ACC112 (cell line): ENCODE measurements around the gene RRAS.
"Not testable (repeated sequence)": the region's sequence is repeated elsewhere in the genome, so short reads cannot be mapped to it uniquely, and the experiment has no call there.

Experiments used
- H2AFZ ChIP-seq: fragments of 200-600 bp; sonication (generic); one replicate; pipeline ENCODE4 v1.6.0; 2017; ENCODE audit warnings: antibody characterized with exemption, low read length; ENCODE audit not compliant: unreplicated experiment
- H3K27ac ChIP-seq: fragments of 200-600 bp; sonication (generic); 2 replicates; pipeline ENCODE4 v1.5.1; 2014; ENCODE audit warnings: low read depth, mild to moderate bottlenecking, antibody characterized with exemption, low read length, moderate library complexity
- H3K27me3 ChIP-seq: fragments of 200-600 bp; sonication (generic); 2 replicates; pipeline ENCODE4 v1.6.1; 2014; ENCODE audit warnings: mild to moderate bottlenecking, antibody characterized with exemption, low read length, moderate library complexity, mixed read lengths; ENCODE audit not compliant: insufficient read depth
- H3K36me3 ChIP-seq: fragments of 200-600 bp; sonication (generic); 2 replicates; pipeline ENCODE4 v1.6.1; 2016; ENCODE audit warnings: mild to moderate bottlenecking, antibody characterized with exemption, low read length, moderate library complexity, mixed read lengths; ENCODE audit not compliant: insufficient read depth
- H3K4me1 ChIP-seq: fragments of 200-600 bp; sonication (generic); one replicate; pipeline ENCODE4 v1.6.1; 2016; ENCODE audit warnings: low read length, mixed read lengths; ENCODE audit not compliant: insufficient read depth, unreplicated experiment, control insufficient read depth
- H3K4me3 ChIP-seq: fragments of 200-600 bp; sonication (generic); 2 replicates; pipeline ENCODE4 v1.5.1; 2014; ENCODE audit warnings: mild to moderate bottlenecking, low read depth, low read length
- H3K79me2 ChIP-seq: fragments of 200-600 bp; sonication (generic); one replicate; pipeline ENCODE4 v1.6.0; 2016; ENCODE audit warnings: low read length; ENCODE audit not compliant: control insufficient read depth, unreplicated experiment, insufficient read depth

The RRAS gene

DNA sequence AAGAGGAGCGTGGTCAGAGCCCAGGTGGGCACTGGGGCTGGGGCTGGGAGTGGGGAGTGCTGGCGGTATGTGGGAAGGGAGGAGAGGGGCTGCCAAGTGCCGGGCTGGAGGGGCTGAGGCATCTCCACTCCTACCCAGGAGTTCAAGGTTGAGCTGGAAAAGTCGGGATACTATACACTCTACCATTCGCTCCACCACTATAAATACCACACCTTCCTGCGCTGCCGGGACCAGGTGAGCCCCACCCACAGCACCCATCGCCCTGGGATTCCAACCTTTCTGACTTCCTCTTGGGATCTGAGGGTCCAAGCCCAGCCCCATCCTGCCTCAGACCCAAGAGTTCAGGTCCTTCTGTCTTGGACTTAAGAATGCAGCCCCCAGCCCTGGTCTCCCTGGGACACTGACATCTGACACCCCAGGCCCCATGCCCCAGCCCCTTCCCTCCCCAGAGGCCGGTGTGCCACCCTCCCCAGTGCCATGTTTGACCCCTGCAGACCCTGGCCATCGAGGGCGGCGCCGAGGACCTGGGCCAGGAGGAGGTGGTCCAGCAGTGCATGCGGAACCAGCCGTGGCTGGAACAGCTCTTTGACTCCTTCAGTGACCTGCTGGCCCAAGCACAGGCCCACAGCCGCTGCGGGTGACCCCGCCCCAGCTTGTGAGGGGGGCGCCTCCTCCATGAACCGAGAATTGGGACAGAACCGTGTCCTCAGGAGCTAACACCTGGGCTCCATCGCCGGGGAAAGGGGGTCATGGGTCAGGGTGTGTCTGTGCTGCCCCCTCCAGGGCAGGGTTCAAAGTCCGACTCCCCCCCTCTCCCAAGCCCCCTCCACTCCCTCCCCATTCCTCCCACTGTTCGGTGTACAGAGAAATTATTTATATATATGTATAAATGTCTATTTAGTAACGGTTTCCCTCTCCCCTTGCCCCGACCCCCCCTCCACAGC is 14.7 kb downstream of the RRAS start:
- no peak overlapping the region for H2AFZ ChIP-seq
- no peaks in the 10 kb centered on the region for H3K4me1 ChIP-seq
- H3K79me2 ChIP-seq, result no peaks in the 10 kb centered on the region
- H3K4me3 ChIP-seq, result no peak overlapping the region
- H3K36me3 ChIP-seq, result no peaks in the 10 kb centered on the region
- no peak overlapping the region for H3K27ac ChIP-seq
- no peaks in the 10 kb centered on the region for H3K27me3 ChIP-seq

DNA sequence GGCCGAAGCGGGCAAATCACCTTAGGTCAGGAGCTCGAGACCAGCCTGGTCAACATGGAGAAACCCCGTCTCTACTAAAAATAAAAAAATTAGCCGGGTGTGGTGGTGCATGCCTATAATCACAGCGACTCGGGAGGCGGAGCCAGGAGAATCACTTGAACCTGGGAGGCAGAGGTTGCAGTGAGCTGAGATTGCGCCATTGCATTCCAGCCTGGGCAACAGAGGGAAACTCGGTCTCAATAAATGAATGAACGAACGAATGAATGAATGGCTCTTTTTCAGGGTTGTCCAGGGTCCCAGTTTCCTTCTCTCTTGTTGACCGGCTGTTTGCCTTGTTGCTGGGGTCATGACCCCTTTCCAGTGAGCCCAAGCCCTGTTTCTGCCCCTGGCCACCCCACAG is 22.1 kb downstream of the RRAS start:
- not testable (repeated sequence) for H3K79me2 ChIP-seq, H2AFZ ChIP-seq, H3K36me3 ChIP-seq, H3K27me3 ChIP-seq, H3K4me3 ChIP-seq, H3K27ac ChIP-seq
- H3K4me1 ChIP-seq, result peaks cover 21% of the 10 kb centered on the region

DNA sequence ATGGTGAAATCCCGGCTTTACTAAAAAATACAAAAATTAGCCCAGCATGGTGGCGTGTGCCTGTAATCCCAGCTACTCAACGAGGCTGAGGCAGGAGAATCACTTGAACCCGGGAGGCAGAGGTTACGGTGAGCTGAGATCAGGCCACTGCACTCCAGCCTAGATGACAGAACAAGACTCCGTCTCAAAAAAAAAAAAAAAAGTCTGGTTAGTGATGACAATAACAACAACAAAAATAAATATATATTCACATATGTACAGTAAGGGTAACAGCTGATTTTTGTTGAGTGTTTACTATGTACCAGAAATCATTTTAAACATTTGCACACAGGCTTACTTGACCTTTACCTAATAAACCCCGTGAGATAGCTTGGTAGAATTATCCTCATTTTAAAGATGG is 23.0 kb downstream of the RRAS start:
- Histone ChIP-seq H3K27me3 (no peaks in the 10 kb centered on the region), H2AFZ (no peak overlapping the region), H3K4me3 (no peak overlapping the region), H3K4me1 (peaks cover 28% of the 10 kb centered on the region), H3K36me3 (no peaks in the 10 kb centered on the region; the same call in 1 of the 2 replicates), H3K27ac (no peak overlapping the region), H3K79me2 (peaks cover 5% of the 10 kb centered on the region)

DNA sequence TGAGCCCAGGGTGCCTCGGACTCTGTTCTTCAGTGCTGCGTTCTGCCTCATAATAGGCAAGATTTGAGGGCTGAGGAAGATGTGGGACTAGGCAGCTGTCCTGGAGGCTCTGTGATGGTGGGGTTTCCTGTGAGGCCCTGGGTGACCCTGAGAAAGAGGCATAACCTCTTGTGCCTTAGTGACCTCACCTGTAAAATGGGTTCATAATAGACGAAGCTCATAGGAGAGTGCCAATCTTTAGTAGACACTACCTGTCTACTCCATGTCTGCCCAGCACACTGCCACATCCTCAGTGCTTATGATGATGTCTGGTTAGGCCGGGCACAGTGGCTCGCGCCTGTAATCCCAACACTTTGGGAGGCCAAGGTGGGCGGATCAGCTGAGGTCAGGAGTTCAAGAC is 23.4 kb downstream of the RRAS start:
- Histone ChIP-seq H3K79me2 (peaks cover 5% of the 10 kb centered on the region), H3K4me3 (no peak overlapping the region), H2AFZ (no peak overlapping the region), H3K27me3 (no peaks in the 10 kb centered on the region), H3K4me1 (peaks cover 28% of the 10 kb centered on the region), H3K36me3 (no peaks in the 10 kb centered on the region; the same call in 1 of the 2 replicates), H3K27ac (no peak overlapping the region)

DNA sequence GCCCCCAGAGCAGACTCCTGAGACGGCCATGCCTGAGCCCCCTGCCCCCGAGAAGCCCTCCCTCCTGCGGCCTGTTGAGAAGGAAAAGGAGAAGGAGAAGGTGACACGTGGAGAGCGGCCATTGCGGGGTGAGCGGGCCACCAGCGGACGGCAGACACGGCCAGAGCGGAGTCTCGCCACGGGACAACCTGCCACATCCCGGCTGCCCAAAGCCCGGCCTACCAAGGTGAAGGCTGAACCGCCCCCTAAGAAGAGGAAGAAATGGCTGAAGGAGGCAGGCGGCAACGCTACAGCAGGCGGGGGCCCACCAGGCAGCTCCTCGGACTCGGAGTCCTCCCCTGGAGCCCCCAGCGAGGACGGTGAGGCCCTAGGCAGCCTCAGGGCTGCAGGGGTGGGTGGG is 24.1 kb downstream of the RRAS start:
- Histone ChIP-seq H3K4me1 (peaks cover 28% of the 10 kb centered on the region), H2AFZ (no peak overlapping the region), H3K79me2 (peaks cover 5% of the 10 kb centered on the region), H3K27ac (no peak overlapping the region), H3K27me3 (no peaks in the 10 kb centered on the region), H3K36me3 (no peaks in the 10 kb centered on the region; the same call in 1 of the 2 replicates), H3K4me3 (no peak overlapping the region)

DNA sequence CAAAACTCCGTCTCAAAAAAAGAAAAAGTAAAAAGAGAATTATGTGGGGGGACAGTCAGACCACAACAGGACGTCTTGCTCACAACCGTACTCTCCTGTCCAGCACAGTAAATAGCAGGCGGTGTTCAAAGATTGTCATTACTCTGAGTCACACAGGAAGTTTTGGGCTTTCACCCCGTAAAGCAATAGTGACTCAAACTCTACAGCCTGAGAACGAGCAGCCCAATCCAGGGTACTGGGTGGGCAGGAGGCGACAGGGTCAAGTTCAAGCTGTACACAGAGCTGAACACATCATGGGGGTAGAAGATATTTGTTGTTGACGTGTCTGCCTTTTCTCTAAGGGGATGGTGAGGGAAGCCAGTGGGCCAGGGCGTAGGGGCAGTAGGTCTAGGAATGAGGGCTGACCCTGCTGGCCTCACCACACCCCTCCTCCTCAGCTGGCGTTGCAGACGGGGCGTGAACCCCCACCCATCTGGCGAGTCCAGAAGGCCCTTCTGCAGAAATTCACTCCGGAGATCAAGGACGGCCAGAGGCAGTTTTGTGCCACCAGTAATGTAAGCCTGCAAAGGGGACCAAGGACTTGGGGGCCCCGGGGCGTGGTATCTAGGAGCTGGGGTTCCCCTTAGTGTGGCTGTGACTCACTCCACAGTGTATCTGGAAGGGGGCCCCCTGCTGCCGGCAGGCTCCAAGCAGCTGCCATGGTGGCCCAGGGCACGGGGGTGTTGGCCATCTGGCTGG is 25.7 kb downstream of the RRAS start:
- Histone ChIP-seq H3K27ac (peak overlapping the region; percentile 91), H3K36me3 (no peaks in the 10 kb centered on the region; the same call in 1 of the 2 replicates), H3K79me2 (peaks cover 5% of the 10 kb centered on the region), H3K4me1 (peaks cover 28% of the 10 kb centered on the region), H3K4me3 (peak overlapping the region; percentile 47), H2AFZ (no peak overlapping the region), H3K27me3 (no peaks in the 10 kb centered on the region)

DNA sequence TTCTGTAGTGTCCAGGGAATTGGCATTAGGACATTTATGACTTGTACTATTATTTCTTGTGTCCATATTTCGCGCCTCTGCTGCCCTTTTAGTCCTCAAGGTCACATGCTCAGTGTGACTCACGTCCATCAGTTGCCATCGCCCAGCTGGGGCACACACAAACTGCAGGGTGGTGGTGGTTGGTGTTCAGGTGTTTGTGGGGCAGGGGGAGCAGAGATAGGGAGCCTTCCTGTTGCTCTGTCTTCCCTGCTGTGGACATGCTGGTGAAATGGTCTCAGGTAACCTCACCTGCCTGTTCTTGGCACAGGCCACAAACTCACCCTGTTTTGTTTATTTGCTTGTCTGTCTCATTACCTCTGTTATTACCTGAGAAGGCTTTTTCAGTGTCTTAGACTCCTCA is 26.6 kb downstream of the RRAS start:
- Histone ChIP-seq H3K27me3 (no peaks in the 10 kb centered on the region), H2AFZ (no peak overlapping the region), H3K4me1 (peaks cover 28% of the 10 kb centered on the region), H3K79me2 (peaks cover 5% of the 10 kb centered on the region), H3K27ac (peak overlapping the region; percentile 91), H3K4me3 (peak overlapping the region; percentile 16; the same call in 1 of the 2 replicates), H3K36me3 (no peaks in the 10 kb centered on the region; the same call in 1 of the 2 replicates)

DNA sequence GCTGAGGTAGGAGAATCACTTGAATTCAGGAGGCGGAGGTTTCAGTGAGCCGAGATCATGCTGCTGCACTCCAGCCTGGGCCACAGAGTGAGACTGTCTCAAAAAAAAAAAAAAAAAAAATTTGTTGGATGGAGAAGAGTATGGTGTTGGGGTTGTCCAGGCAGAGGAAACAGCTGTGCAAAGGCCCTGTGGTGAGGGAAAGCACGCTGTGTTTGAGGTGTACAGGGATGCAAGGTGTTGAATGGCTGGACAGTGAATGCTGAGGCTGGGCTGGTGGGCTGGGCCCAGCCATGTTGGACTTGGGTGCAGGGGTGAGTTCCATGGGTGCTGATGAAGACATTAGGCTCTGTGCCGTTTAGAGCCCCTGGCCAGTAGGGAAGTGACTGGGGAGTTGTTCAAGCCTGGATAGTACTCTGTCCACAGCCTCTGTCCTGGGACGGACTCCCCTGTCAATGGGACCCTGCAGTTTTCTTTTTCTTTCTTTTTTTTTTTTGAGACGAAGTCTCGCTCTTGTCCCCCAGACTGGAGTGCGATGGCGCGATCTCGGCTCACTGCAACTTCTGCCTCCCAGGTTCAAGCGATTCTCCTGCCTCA is 30.3 kb downstream of the RRAS start:
- Histone ChIP-seq H3K4me3 (no peak overlapping the region), H3K27me3 (no peaks in the 10 kb centered on the region), H3K27ac (no peak overlapping the region), H2AFZ (no peak overlapping the region), H3K36me3 (no peaks in the 10 kb centered on the region), H3K4me1 (peaks cover 23% of the 10 kb centered on the region), H3K79me2 (peaks cover 7% of the 10 kb centered on the region)

DNA sequence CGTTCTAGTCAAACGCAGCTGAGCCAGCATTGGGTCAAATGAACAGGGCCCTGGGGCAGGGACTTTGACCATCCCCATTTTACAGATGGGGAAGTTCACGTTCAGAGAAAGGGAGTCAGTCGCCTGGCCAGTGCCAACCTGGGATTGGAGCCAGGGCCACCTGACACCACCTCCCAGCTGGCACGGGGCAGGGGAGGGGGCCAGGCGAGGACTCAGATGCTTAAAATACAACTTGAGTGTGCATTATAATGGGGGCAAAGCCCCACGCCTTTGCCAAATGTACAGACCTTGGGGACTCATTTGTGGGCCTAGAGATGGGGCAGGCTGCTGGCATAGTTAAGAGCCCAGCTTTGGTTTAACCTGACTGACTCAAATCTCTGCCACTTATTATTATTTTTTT is 34.3 kb downstream of the RRAS start:
- Histone ChIP-seq H2AFZ (no peak overlapping the region), H3K36me3 (peaks cover 4% of the 10 kb centered on the region; the same call in 1 of the 2 replicates), H3K4me3 (no peak overlapping the region), H3K4me1 (no peaks in the 10 kb centered on the region), H3K27me3 (no peaks in the 10 kb centered on the region), H3K79me2 (peaks cover 13% of the 10 kb centered on the region), H3K27ac (no peak overlapping the region)

DNA sequence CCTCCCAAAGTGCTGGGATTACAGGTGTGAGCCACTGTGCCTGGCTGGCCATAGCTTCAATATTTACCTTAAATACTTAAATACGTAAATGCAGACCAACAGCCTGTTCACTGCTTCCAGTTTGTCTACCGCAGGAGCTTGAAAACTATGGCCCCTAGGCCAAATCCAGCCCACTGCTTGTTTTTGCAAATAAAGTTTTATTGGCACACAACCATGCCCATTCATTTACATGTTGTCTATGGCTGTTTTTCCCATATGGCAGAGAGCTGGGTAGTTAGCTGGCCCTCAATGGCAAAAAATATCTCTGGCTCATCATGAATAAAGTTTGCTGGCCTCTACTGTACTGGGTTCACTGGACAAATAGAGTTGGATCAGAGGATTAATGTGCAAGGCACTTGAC is 37.1 kb downstream of the RRAS start:
- Histone ChIP-seq H2AFZ (no peak overlapping the region), H3K36me3 (peaks cover 4% of the 10 kb centered on the region; the same call in 1 of the 2 replicates), H3K4me3 (no peak overlapping the region), H3K27me3 (no peaks in the 10 kb centered on the region), H3K4me1 (no peaks in the 10 kb centered on the region), H3K27ac (no peak overlapping the region), H3K79me2 (peaks cover 13% of the 10 kb centered on the region)
